ENCODE data around the gene CPNE2.

DNA sequence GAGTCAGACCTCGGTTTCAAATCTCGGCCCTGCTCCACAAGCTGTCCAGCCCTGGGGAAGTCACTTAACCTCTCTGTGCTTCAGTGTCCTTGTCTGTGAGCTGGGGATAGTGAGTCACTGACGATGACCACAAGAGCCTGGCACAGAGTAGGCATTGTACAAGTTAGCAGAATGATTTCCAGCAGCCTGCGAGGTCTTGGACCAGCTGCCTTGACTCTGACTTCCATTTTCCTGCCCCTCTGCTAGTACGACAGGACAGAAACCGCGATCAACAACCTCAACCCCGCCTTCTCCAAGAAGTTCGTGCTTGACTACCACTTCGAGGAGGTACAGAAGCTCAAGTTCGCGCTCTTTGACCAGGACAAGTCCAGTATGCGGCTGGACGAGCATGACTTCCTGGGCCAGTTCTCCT, 20.7 kb downstream of the CPNE2 start:
- TF ChIP-seq, protein P1, sequence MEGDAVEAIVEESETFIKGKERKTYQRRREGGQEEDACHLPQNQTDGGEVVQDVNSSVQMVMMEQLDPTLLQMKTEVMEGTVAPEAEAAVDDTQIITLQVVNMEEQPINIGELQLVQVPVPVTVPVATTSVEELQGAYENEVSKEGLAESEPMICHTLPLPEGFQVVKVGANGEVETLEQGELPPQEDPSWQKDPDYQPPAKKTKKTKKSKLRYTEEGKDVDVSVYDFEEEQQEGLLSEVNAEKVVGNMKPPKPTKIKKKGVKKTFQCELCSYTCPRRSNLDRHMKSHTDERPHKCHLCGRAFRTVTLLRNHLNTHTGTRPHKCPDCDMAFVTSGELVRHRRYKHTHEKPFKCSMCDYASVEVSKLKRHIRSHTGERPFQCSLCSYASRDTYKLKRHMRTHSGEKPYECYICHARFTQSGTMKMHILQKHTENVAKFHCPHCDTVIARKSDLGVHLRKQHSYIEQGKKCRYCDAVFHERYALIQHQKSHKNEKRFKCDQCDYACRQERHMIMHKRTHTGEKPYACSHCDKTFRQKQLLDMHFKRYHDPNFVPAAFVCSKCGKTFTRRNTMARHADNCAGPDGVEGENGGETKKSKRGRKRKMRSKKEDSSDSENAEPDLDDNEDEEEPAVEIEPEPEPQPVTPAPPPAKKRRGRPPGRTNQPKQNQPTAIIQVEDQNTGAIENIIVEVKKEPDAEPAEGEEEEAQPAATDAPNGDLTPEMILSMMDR (IDR thresholded peaks at IDR 0.05), result no peak
- no peak for TF ChIP-seq POLR2A (IDR thresholded peaks at IDR 0.05)
